Liver (tissue), 9 donors: ENCODE results near the gene TSPAN31. TPM values are rescaled to one million over a fixed set of nuclear protein-coding genes. Genes with fewer than 3 reads are reported as not detected.

Experiments
- DNase-seq: peaks from one replicate; pipeline ENCODE4 v3.0.0-alpha.2; 2017; ENCODE audit warnings: low spot score
- H3K27ac ChIP-seq, 2 donors: one replicate each; pipeline ENCODE4 v1.7.0; 2013; ENCODE audit warnings: inconsistent platforms in 2 of 2, low read length in 2 of 2, control low read depth in 1 of 2, low read depth in 1 of 2, mild to moderate bottlenecking in 1 of 2
- H3K27me3 ChIP-seq, 4 donors: one replicate each; pipeline versions ENCODE4 v1.6.1 to v1.7.0; 2013; ENCODE audit warnings: low read length in 3 of 4, inconsistent platforms in 1 of 4, mild to moderate bottlenecking in 1 of 4, moderate library complexity in 1 of 4; ENCODE audit not compliant: control insufficient read depth in 4 of 4, insufficient read depth in 4 of 4
- H3K36me3 ChIP-seq, 4 donors: one replicate each; pipeline versions ENCODE4 v1.6.1 to v1.7.0; 2013; ENCODE audit warnings: low read length in 3 of 4, mild to moderate bottlenecking in 3 of 4, low read depth in 1 of 4, moderate library complexity in 1 of 4; ENCODE audit not compliant: control insufficient read depth in 4 of 4, insufficient read depth in 3 of 4
- H3K4me1 ChIP-seq, 4 donors: one replicate each; pipeline versions ENCODE4 v1.6.1 to v1.7.0; 2013; ENCODE audit warnings: low read length in 3 of 4, mild to moderate bottlenecking in 3 of 4, moderate library complexity in 1 of 4; ENCODE audit not compliant: control insufficient read depth in 4 of 4, insufficient read depth in 4 of 4
- H3K4me3 ChIP-seq, 3 donors: one replicate each; pipeline versions ENCODE4 v1.6.1 to v1.7.0; 2013; ENCODE audit warnings: low read length in 3 of 3, control low read depth in 1 of 3, low read depth in 1 of 3, mild to moderate bottlenecking in 1 of 3
- H3K9ac ChIP-seq, 2 donors: one replicate each; pipeline ENCODE4 v1.7.0; 2013; ENCODE audit warnings: low read length in 2 of 2, mild to moderate bottlenecking in 2 of 2, moderate library complexity in 2 of 2, control low read depth in 1 of 2, low read depth in 1 of 2
- H3K9me3 ChIP-seq, 4 donors: one replicate each; pipeline versions ENCODE4 v1.6.1 to v1.7.0; 2013; ENCODE audit warnings: low read length in 3 of 4; ENCODE audit not compliant: control insufficient read depth in 4 of 4
- EGR1 ChIP-seq, 2 donors: IDR thresholded peaks; 2 replicates each; pipeline ENCODE4 v1.6.1; 2016 to 2018; ENCODE audit warnings: antibody characterized with exemption in 2 of 2, low read depth in 2 of 2
- FOXA1 ChIP-seq: IDR thresholded peaks from 2 replicates; pipeline ENCODE4 v1.6.1; 2016; ENCODE audit warnings: antibody characterized with exemption
- FOXA2 ChIP-seq: IDR thresholded peaks from 2 replicates; pipeline ENCODE4 v1.6.1; 2016; ENCODE audit warnings: antibody characterized with exemption
- HNF4A ChIP-seq, 2 donors: conservative IDR thresholded peaks; 2 replicates each; pipeline ENCODE4 v1.6.1; 2016; ENCODE audit warnings: antibody characterized with exemption in 2 of 2, mild to moderate bottlenecking in 2 of 2
- HNF4G ChIP-seq: IDR thresholded peaks from 2 replicates; pipeline ENCODE4 v1.6.1; 2016; ENCODE audit warnings: antibody characterized with exemption
- JUND ChIP-seq, 2 donors: IDR thresholded peaks; 2 replicates each; pipeline ENCODE4 v1.6.1; 2016; ENCODE audit warnings: antibody characterized with exemption in 2 of 2
- NR2F2 ChIP-seq: IDR thresholded peaks from 2 replicates; pipeline ENCODE4 v1.6.1; 2016; ENCODE audit warnings: antibody characterized with exemption
- RAD21 ChIP-seq, 2 donors: IDR thresholded peaks; 2 replicates each; pipeline ENCODE4 v1.6.1; 2016; ENCODE audit warnings: antibody characterized with exemption in 2 of 2, mild to moderate bottlenecking in 2 of 2
- REST ChIP-seq: IDR thresholded peaks from 2 replicates; pipeline ENCODE4 v1.6.1; 2016; ENCODE audit warnings: antibody characterized with exemption, mild to moderate bottlenecking
- RXRA ChIP-seq, 2 donors: IDR thresholded peaks; 2 replicates each; pipeline ENCODE4 v1.6.1; 2017 to 2018; ENCODE audit warnings: antibody characterized with exemption in 2 of 2, mild to moderate bottlenecking in 1 of 2
- SP1 ChIP-seq: IDR thresholded peaks from 2 replicates; pipeline ENCODE4 v1.6.1; 2018; ENCODE audit warnings: antibody characterized with exemption, mild to moderate bottlenecking
- TAF1 ChIP-seq: conservative IDR thresholded peaks from 2 replicates; pipeline ENCODE4 v1.6.1; 2016; ENCODE audit warnings: antibody characterized with exemption, mild to moderate bottlenecking
- YY1 ChIP-seq: IDR thresholded peaks from 2 replicates; pipeline ENCODE4 v1.6.1; 2016; ENCODE audit warnings: antibody characterized with exemption, mild to moderate bottlenecking
- WGBS: extraction: QIAGEN DNeasy Blood & Tissue Kit; methylation state at CpG from one replicate; pipeline ENCODE4 v1.1.7; 2013; 5-methylcytosine and 5-hydroxymethylcytosine counted together
- polyA plus RNA-seq, 2 donors: library from polyadenylated mRNA; stranded (reverse) in 1 of 2; unstranded in 1 of 2; fragments of 200-250 nt in 1 of 2; fragments of >200 nt in 1 of 2; fragmentation: Nextera tagmentation in 1 of 2; extraction: Ambion mirVana in 1 of 2; gene quantifications; one replicate each; pipeline versions ENCODE4 v1.2.1 to v1.2.3, GENCODE V29; 2013 to 2015
- total RNA-seq, 2 donors: library from RNA; depleted of rRNA; stranded (reverse); fragments of >200 nt; gene quantifications; one replicate each; pipeline ENCODE4 v1.2.3, GENCODE V29; 2014
- TF ChIP-seq, protein P1 (sequence below): fragments of 150-350 bp; IDR thresholded peaks from 2 replicates; pipeline ENCODE4 v1.5.1; 2017; ENCODE audit warnings: improper control_type of control experiment, low read depth, low read length; ENCODE audit not compliant: missing input control
- donor health status: healthy.
- donor health status: healthy.
- donor health status: healthy.
- donor health status: healthy.
- donor health status: healthy.

The TSPAN31 gene
- total and polyA plus RNA-seq, 4 donors = 16.9 to 39.4 (median 24.6) TPM

DNA sequence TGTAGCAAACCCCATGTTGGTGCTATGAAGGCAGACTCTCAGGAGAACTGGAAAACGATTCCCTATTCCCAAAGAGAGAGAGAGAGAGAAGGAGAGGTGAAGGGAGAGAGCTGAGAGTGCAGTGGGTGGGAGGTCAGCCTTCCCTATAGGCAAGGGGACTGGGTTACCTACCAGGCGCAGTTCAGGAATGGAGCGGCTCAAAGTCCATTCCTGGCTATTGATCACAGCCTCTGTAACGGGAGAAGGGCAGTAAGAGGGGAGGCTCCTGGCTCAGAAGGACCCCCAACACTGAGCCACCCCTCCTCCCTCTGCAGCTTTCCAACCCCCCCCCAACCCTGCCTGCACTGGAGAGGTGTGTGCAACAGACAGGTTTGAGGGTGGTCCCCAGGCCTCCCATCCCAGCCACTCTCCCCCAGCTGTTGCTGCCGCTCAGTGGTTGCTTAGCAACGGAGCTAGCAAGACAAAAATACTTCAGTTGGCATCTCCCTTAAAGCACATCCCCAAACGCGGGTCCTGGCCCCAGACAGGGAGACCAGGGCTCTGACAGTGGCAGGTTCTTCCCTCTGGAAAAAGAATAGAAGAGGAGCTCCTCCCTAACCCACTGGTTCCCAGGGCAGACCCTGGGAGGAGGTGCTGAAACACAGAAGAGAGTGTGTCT lies 9.5 kb upstream of the TSPAN31 start:
- peaks cover 0 to 10% (median 4%) of the 10 kb centered on the region in 4 donors for H3K27me3 ChIP-seq
- 20% methylated on average over 8 of the region's 8 CpGs for WGBS
- H3K36me3 ChIP-seq = no peaks in the 10 kb centered on the region
- H3K4me1 ChIP-seq = peaks cover 3 to 22% (median 15%) of the 10 kb centered on the region in 4 donors
- no peak for DNase-seq
- H3K27ac ChIP-seq = no peak overlapping the region
- no peak for TF ChIP-seq RXRA (IDR thresholded peaks at IDR 0.05)
- no peak for TF ChIP-seq NR2F2
- peak; percentile 45 to 62 for TF ChIP-seq HNF4A (conservative IDR thresholded peaks at IDR 0.05)
- TF ChIP-seq TAF1 = no peak
- no peak for TF ChIP-seq FOXA2
- no peak for TF ChIP-seq JUND (IDR thresholded peaks at IDR 0.05)
- no peak for TF ChIP-seq RAD21 (IDR thresholded peaks at IDR 0.05)
- TF ChIP-seq REST = no peak
- peak; percentile 55 for TF ChIP-seq SP1
- TF ChIP-seq HNF4G = no peak
- TF ChIP-seq FOXA1 = no peak
- no peak for TF ChIP-seq EGR1 (IDR thresholded peaks at IDR 0.05; ENCODE audit: low read depth in 2 of 2)
- no peak for TF ChIP-seq YY1
- H3K9me3 ChIP-seq = no peaks in the 10 kb centered on the region
- no peak overlapping the region for H3K9ac ChIP-seq
- no peak overlapping the region for H3K4me3 ChIP-seq

DNA sequence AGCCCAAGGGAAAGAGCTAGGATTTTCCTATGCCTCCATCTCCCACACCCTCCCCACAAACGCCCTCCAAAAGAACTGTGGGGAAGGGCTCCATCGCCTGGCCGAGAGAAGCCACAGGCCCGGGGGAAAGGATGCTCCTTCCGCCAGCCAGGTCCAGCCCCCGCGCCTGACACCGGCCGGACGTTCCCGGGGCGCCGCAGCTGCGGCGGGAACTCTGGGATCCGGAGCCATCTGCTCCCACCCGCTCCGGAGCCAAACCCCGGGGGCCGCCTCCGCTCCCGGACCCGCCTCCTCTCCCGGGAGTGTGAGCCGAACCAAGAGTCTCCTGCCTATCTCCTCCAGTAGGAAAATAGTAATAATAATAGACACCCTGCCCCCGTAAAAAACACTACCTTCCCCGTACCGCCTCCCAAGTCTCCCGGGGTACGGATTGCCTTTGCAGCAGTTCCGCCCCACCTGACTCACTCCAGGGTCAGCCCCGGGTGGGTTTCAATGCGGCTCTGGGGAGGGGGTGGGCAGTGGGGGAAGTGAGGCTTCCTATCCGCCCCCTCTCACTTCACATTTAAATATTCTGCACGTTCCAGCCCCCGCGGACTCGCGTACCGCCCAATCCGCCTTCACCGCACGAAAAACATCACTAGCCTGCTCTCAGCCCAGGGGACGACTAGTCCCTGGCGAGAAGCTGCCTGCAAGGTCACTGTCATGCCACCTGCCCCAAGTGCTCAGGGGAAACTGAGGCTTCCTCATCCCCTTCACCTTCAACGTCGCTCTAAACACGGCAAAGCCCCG lies 8.7 kb upstream of the TSPAN31 start:
- H3K27me3 ChIP-seq = peaks cover 0 to 10% (median 4%) of the 10 kb centered on the region in 4 donors

More for the DNA sequence above, 8.7 kb upstream of the TSPAN31 start:
- H3K27ac ChIP-seq = no peak overlapping the region
- H3K36me3 ChIP-seq = no peaks in the 10 kb centered on the region
- no peak for DNase-seq
- no peak overlapping the region for H3K4me3 ChIP-seq
- no peaks in the 10 kb centered on the region for H3K9me3 ChIP-seq
- 21% methylated on average over 49 of the region's 49 CpGs for WGBS
- TF ChIP-seq RAD21 (IDR thresholded peaks at IDR 0.05) = peak in 1 of 2 donors; percentile 37
- TF ChIP-seq, protein P1, sequence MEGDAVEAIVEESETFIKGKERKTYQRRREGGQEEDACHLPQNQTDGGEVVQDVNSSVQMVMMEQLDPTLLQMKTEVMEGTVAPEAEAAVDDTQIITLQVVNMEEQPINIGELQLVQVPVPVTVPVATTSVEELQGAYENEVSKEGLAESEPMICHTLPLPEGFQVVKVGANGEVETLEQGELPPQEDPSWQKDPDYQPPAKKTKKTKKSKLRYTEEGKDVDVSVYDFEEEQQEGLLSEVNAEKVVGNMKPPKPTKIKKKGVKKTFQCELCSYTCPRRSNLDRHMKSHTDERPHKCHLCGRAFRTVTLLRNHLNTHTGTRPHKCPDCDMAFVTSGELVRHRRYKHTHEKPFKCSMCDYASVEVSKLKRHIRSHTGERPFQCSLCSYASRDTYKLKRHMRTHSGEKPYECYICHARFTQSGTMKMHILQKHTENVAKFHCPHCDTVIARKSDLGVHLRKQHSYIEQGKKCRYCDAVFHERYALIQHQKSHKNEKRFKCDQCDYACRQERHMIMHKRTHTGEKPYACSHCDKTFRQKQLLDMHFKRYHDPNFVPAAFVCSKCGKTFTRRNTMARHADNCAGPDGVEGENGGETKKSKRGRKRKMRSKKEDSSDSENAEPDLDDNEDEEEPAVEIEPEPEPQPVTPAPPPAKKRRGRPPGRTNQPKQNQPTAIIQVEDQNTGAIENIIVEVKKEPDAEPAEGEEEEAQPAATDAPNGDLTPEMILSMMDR = no peak
- H3K4me1 ChIP-seq = peaks cover 3 to 22% (median 15%) of the 10 kb centered on the region in 4 donors
- no peak overlapping the region for H3K9ac ChIP-seq
